Lung (tissue), 12 donors: ENCODE measurements around the gene YY1. TPM values are rescaled to one million over a fixed set of nuclear protein-coding genes. Genes with fewer than 3 reads are reported as not detected.

ENCODE experiments used
- ATAC-seq: fragments of 200-7000 bp; cut with Tn5 transposase; one replicate; pipeline ENCODE4 v1.9.1; 2020; ENCODE audit warnings: moderate number of reproducible peaks; ENCODE audit not compliant: insufficient read depth, low FRiP score
- DNase-seq, 3 donors: peaks; one replicate each; pipeline ENCODE4 v3.0.0-alpha.2; 2013 to 2017
- H3K27ac ChIP-seq, 2 donors: one replicate each; pipeline ENCODE4 v1.5.1; 2013; ENCODE audit warnings: mild to moderate bottlenecking in 2 of 2, moderate library complexity in 2 of 2, control low read depth in 1 of 2, inconsistent platforms in 1 of 2, low read depth in 1 of 2, low read length in 1 of 2
- H3K27me3 ChIP-seq, 3 donors: one replicate each; pipeline ENCODE4 v1.5.1; 2013; ENCODE audit warnings: low read length in 2 of 3; ENCODE audit not compliant: control insufficient read depth in 3 of 3, insufficient read depth in 3 of 3
- H3K36me3 ChIP-seq, 4 donors: one replicate each; pipeline ENCODE4 v1.5.1; 2013; ENCODE audit warnings: low read length in 4 of 4, mild to moderate bottlenecking in 1 of 4, moderate library complexity in 1 of 4; ENCODE audit not compliant: control insufficient read depth in 4 of 4, insufficient read depth in 4 of 4
- H3K4me1 ChIP-seq, 5 donors: one replicate each; pipeline ENCODE4 v1.5.1; 2013; ENCODE audit warnings: low read length in 5 of 5, mild to moderate bottlenecking in 2 of 5, moderate library complexity in 1 of 5; ENCODE audit not compliant: control insufficient read depth in 5 of 5, insufficient read depth in 5 of 5
- H3K4me3 ChIP-seq: one replicate; pipeline ENCODE4 v1.5.1; 2013; ENCODE audit warnings: mild to moderate bottlenecking, control low read depth, moderate library complexity
- H3K9ac ChIP-seq, 2 donors: one replicate each; pipeline ENCODE4 v1.5.1; 2013; ENCODE audit warnings: low read length in 2 of 2, control low read depth in 1 of 2; ENCODE audit not compliant: insufficient read depth in 1 of 2
- H3K9me3 ChIP-seq, 4 donors: one replicate each; pipeline ENCODE4 v1.5.1; 2013; ENCODE audit warnings: low read length in 3 of 4, mild to moderate bottlenecking in 1 of 4, moderate library complexity in 1 of 4; ENCODE audit not compliant: control insufficient read depth in 4 of 4, insufficient read depth in 3 of 4
- CTCF ChIP-seq: IDR thresholded peaks from 2 replicates; pipeline ENCODE4 v1.5.1; 2012; ENCODE audit warnings: mild to moderate bottlenecking; ENCODE audit errors: control extremely low read depth, extremely low read depth
- WGBS, 2 donors: extraction: QIAGEN DNeasy Blood & Tissue Kit; methylation state at CpG; one replicate each; pipeline ENCODE4 v1.1.7; 2013; 5-methylcytosine and 5-hydroxymethylcytosine counted together
- polyA plus RNA-seq, 2 donors: library from polyadenylated mRNA; stranded (reverse); fragments of 200-250 nt; gene quantifications; one replicate each; pipeline ENCODE4 v1.2.1, GENCODE V29; 2013
- total RNA-seq, 2 donors: library from RNA; depleted of rRNA in 1 of 2; stranded (reverse); fragments of >200 nt in 1 of 2; gene quantifications; one replicate each; pipeline ENCODE4 v1.2.1, GENCODE V29; 2014 to 2021
- donor health status: control.
- donor health status: control.
- donor health status: Bipolar disorder and iron deficiency.
- donor health status: healthy.
- donor health status: DM: yes; HTN: yes; CAD: no.

The YY1 gene
- total and polyA plus RNA-seq, 4 donors, result 22.9 to 62.9 (median 34.6) TPM

GRCh38 chr14:100211366-100211765, 27.6 kb upstream of the YY1 start:
- WGBS, 2 donors, result 97 to 98% methylated on average over 9 of the region's 9 CpGs
- DNase-seq, result no peak
- no peak overlapping the region for H3K9ac ChIP-seq

DNA sequence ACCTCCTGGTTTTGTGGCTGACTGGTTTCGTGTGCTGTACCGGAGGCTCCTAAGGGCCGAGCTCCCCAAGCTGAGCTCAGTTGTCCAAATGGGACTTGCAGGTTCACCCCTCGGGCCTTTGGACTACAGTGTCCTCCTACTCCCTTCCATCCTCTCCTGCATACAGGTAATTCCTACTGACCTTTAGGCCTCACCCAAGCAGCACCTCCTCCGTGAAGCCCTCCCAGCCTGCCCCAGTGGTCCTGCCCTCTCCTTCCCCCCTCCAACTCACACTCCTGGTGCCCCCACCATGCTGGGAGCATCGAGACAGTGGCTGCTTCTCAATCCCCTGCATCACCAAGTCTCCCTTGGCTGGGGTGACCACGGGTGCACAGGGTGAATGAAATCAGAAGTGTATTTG, 27.1 kb upstream of the YY1 start:
- Histone ChIP-seq H3K9me3 (no peaks in the 10 kb centered on the region), H3K9ac (no peak overlapping the region), H3K27me3 (no peaks in the 10 kb centered on the region), H3K36me3 (no peaks in the 10 kb centered on the region), H3K4me3 (no peak overlapping the region), H3K27ac (no peak overlapping the region), H3K4me1 (peaks cover 0 to 5% (median 3%) of the 10 kb centered on the region in 5 donors)
- no peak for TF ChIP-seq CTCF
- DNase-seq, result no peak
- WGBS, 2 donors, result 94 to 98% methylated on average over 7 of the region's 7 CpGs
- no peak for ATAC-seq

More at GRCh38 chr14:100211366-100211765, 27.6 kb upstream of the YY1 start:
- H3K4me3 ChIP-seq, result no peak overlapping the region
- ATAC-seq, result no peak
- TF ChIP-seq CTCF, result no peak
- no peaks in the 10 kb centered on the region for H3K36me3 ChIP-seq
- peaks cover 0 to 5% (median 3%) of the 10 kb centered on the region in 5 donors for H3K4me1 ChIP-seq
- no peak overlapping the region for H3K27ac ChIP-seq
- no peaks in the 10 kb centered on the region for H3K27me3 ChIP-seq
- H3K9me3 ChIP-seq, result no peaks in the 10 kb centered on the region

GRCh38 chr14:100212476-100213333, 26.2 kb upstream of the YY1 start:
- H3K4me1 ChIP-seq, result peaks cover 0 to 5% (median 3%) of the 10 kb centered on the region in 5 donors
- no peaks in the 10 kb centered on the region for H3K36me3 ChIP-seq
- H3K4me3 ChIP-seq, result no peak overlapping the region
- no peak for TF ChIP-seq CTCF
- H3K27ac ChIP-seq, result no peak overlapping the region
- H3K9ac ChIP-seq, result no peak overlapping the region
- H3K9me3 ChIP-seq, result no peaks in the 10 kb centered on the region
- DNase-seq (no peak), ATAC-seq (no peak)
- 82 to 85% methylated on average over 7 of the region's 7 CpGs for WGBS, 2 donors
- no peaks in the 10 kb centered on the region for H3K27me3 ChIP-seq
